Endothelial cell of umbilical vein (primary cell): ENCODE measurements around the gene C6orf58. TPM values are rescaled to one million over a fixed set of nuclear protein-coding genes. Genes with fewer than 3 reads are reported as not detected.
A peak's percentile ranks its signal among the peaks of the same experiment; 100 is the strongest.

Experiments used
- BruUV-seq: library from RNA; stranded (reverse); fragments of 400-500 nt; replicated peaks from 2 replicates; lab custom pipeline; 2021; lab: Mats Ljungman, UMichigan
- CTCF ChIA-PET: fragments of 300-600, 350-600 bp; sonication (Branson Sonifier 250); formaldehyde crosslinking; loops from one replicate; lab custom pipeline; 2021; ENCODE audit warnings: antibody characterized with exemption, inconsistent platforms; lab: Charles Lee
- POLR2A ChIA-PET: fragments of 300-600, 350-600 bp; sonication (Branson Sonifier 250); formaldehyde crosslinking; loops from one replicate; lab custom pipeline; 2021; ENCODE audit warnings: antibody characterized with exemption, inconsistent platforms; lab: Charles Lee
- DNase-seq: peaks from one replicate; pipeline ENCODE4 v3.0.0-alpha.2; 2011; ENCODE audit warnings: low read depth, low spot score
- FAIRE-seq: peaks from 2 replicates; lab custom pipeline; 2011; peaks lifted over from hg19 to GRCh38; lab: Jason Lieb, UNC
- H2AFZ ChIP-seq: 2 replicates; pipeline ENCODE4 v1.6.0; 2012; ENCODE audit warnings: low read depth, low read length, control low read depth, inconsistent platforms
- H3K27ac ChIP-seq: 2 replicates; pipeline ENCODE4 v1.5.1; 2011; ENCODE audit warnings: low read depth, mild to moderate bottlenecking, control low read depth, low read length, moderate library complexity; ENCODE audit not compliant: insufficient read depth
- H3K27me3 ChIP-seq, 2 experiments: 2 replicates each; pipeline versions ENCODE4 v1.6.0 to v1.6.1; 2011; ENCODE audit warnings: low read length in 2 of 2, mixed read lengths in 1 of 2; ENCODE audit not compliant: control insufficient read depth in 2 of 2, insufficient read depth in 2 of 2
- H3K36me3 ChIP-seq, 2 experiments: 2 replicates in 1 of 2; 3 replicates in 1 of 2; pipeline ENCODE4 v1.5.1; 2011; ENCODE audit warnings: low read length in 2 of 2, mild to moderate bottlenecking in 1 of 2, moderate library complexity in 1 of 2; ENCODE audit not compliant: control insufficient read depth in 2 of 2, insufficient read depth in 2 of 2; ENCODE audit errors: extremely low read depth in 1 of 2
- H3K4me1 ChIP-seq: 3 replicates; pipeline ENCODE4 v1.5.1; 2011; ENCODE audit warnings: mild to moderate bottlenecking, low read length; ENCODE audit not compliant: control insufficient read depth, insufficient read depth; ENCODE audit errors: extremely low read depth
- H3K4me2 ChIP-seq: 2 replicates; pipeline ENCODE4 v1.6.1; 2011; ENCODE audit warnings: low read length, control low read depth, mixed read lengths; ENCODE audit not compliant: insufficient read depth
- H3K4me3 ChIP-seq, 3 experiments: fragments of 200-600 bp in 1 of 3; sonication (generic), shearing (Covaris generic) in 1 of 3; replicated peaks in 1 of 3; 2 replicates each; pipeline ENCODE4 v1.5.1; 2011 to 2016; ENCODE audit warnings: control low read depth in 3 of 3, low read length in 3 of 3, mild to moderate bottlenecking in 2 of 3, inconsistent platforms in 1 of 3, low read depth in 1 of 3, moderate library complexity in 1 of 3; ENCODE audit not compliant: insufficient read depth in 1 of 3
- H3K79me2 ChIP-seq: 2 replicates; pipeline ENCODE4 v1.6.0; 2012; ENCODE audit warnings: low read length, inconsistent platforms; ENCODE audit not compliant: control insufficient read depth, insufficient read depth
- H3K9ac ChIP-seq: replicated peaks from 2 replicates; pipeline ENCODE3; 2011; ENCODE audit warnings: low read length, control low read depth; ENCODE audit not compliant: insufficient read depth; ENCODE audit errors: extremely low read depth
- H3K9me1 ChIP-seq: replicated peaks from 3 replicates; pipeline ENCODE4 v1.6.0; 2011; ENCODE audit warnings: mild to moderate bottlenecking, low read length; ENCODE audit not compliant: control insufficient read depth, insufficient read depth; ENCODE audit errors: extremely low read depth
- H3K9me3 ChIP-seq: replicated peaks from 2 replicates; pipeline ENCODE4 v1.5.1; 2012; ENCODE audit warnings: low read length, inconsistent platforms; ENCODE audit not compliant: control insufficient read depth, insufficient read depth
- H4K20me1 ChIP-seq: replicated peaks from 2 replicates; pipeline ENCODE3; 2011; ENCODE audit warnings: mild to moderate bottlenecking, low read length; ENCODE audit not compliant: control insufficient read depth, insufficient read depth; ENCODE audit errors: extremely low read depth
- EZH2 ChIP-seq: IDR thresholded peaks from 2 replicates; pipeline ENCODE4 v1.6.1; 2012; ENCODE audit warnings: borderline replicate concordance, low read depth, mild to moderate bottlenecking, moderate library complexity, low read length, inconsistent platforms; ENCODE audit not compliant: severe bottlenecking
- FOS ChIP-seq: IDR thresholded peaks from 2 replicates; pipeline ENCODE4 v1.6.1; 2011; ENCODE audit warnings: mild to moderate bottlenecking, low read length, moderate library complexity, borderline replicate concordance; ENCODE audit not compliant: insufficient read depth
- GATA2 ChIP-seq: IDR thresholded peaks from 2 replicates; pipeline ENCODE4 v1.7.0; 2011; ENCODE audit warnings: low read depth, mild to moderate bottlenecking, moderate library complexity, mixed read lengths, low read length; ENCODE audit not compliant: insufficient read length, insufficient read depth
- JUN ChIP-seq: IDR thresholded peaks from 2 replicates; pipeline ENCODE4 v1.6.1; 2011; ENCODE audit warnings: borderline replicate concordance, low read depth; ENCODE audit not compliant: insufficient read length, insufficient read depth
- MYC ChIP-seq: IDR thresholded peaks from one replicate; pipeline ENCODE4 v1.6.1; 2011; ENCODE audit warnings: mild to moderate bottlenecking, low read depth, low read length
- POLR2A ChIP-seq: IDR thresholded peaks from 2 replicates; pipeline ENCODE4 v1.6.1; 2012; ENCODE audit warnings: low read depth, mild to moderate bottlenecking, control low read depth, low read length
- POLR2AphosphoS5 ChIP-seq: IDR thresholded peaks from 2 replicates; pipeline ENCODE4 v1.6.1; 2012; ENCODE audit warnings: low read depth, mild to moderate bottlenecking, control low read depth, low read length, moderate library complexity; ENCODE audit not compliant: insufficient read depth
- dilution Hi-C: fragments of 300-500 bp; cut with MboI; formaldehyde crosslinking; loops from one replicate; pipeline ENCODE4 v1.15.0; 2019; ENCODE audit warnings: low sequenced_read_pairs; ENCODE audit not compliant: extremely low pct_ligation_motif_present
- intact Hi-C: fragments of 100-400 bp; cut with micrococcal nuclease; formaldehyde crosslinking; loops from one replicate; pipeline ENCODE4 v1.10.0; 2022
- polyA plus RNA-seq, 4 experiments: library from polyadenylated mRNA; depleted of rRNA in 3 of 4; stranded (reverse) in 3 of 4; unstranded in 1 of 4; fragments of >200 nt; gene quantifications; 2 replicates each; pipeline versions ENCODE4 v1.2.1 to v1.2.3, GENCODE V29; 2011 to 2012; ENCODE audit warnings: missing spikeins in 1 of 4
- total RNA-seq: library from RNA; stranded (reverse); gene quantifications from 2 replicates; pipeline ENCODE4 v1.2.3, GENCODE V29; 2021
- TF ChIP-seq, protein P1 (sequence below), 2 donors: IDR thresholded peaks; 1 replicate in 1 of 2; 2 replicates in 1 of 2; pipeline ENCODE4 v1.5.1; 2011; ENCODE audit warnings: low read length in 2 of 2, mild to moderate bottlenecking in 2 of 2, moderate library complexity in 2 of 2, control low read depth in 1 of 2, inconsistent platforms in 1 of 2, low read depth in 1 of 2; ENCODE audit not compliant: insufficient read depth in 1 of 2; ENCODE audit errors: extremely low read depth in 1 of 2
- TF ChIP-seq, protein P2 (sequence below): IDR thresholded peaks from 2 replicates; pipeline ENCODE4 v1.6.1; 2011; ENCODE audit not compliant: insufficient read depth, insufficient read length

The C6orf58 gene
- total and polyA plus RNA-seq, 2 donors (not counting 3 experiments of a cell fraction or from before 2014, with no cell fraction given) = not detected

DNA sequence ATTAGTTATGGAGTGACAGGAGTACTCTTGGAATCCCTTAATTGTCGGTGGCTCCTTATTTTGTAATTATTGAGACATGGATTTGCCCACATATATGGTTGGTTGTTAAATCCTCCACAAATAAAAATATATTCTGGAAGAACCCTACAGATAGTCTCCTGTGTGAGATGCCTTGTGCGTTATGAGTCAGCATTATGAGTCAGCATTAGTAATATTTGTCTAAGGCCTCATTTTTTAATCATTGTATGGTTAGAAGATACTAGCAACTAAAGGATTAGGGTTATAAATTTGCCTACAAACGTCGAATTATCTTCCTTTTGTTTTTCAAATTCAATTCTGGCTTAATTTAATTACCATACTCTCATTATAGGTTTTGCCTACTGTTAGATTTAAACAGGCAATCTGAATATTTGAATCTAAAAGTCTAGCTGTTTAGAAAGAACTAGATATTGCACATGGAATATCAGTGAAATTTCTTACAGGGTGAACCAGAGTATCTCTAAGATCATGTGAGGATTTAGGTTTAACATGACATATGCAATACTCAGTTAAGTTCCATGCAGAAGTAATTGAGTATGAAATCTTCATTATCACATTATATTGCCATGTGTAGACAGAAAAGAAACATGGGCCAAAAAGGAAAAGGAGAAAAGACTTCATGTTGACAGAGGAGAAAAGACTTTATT, 5.9 kb downstream of the C6orf58 start:
- Histone ChIP-seq H4K20me1 (no peaks in the 10 kb centered on the region), H3K9ac (no peak overlapping the region), H3K36me3 (no peaks in the 10 kb centered on the region), H3K4me1 (no peaks in the 10 kb centered on the region), H3K27ac (no peak overlapping the region), H3K79me2 (no peaks in the 10 kb centered on the region), H3K9me1 (no peaks in the 10 kb centered on the region), H3K27me3 (peaks cover 2 to 5% of the 10 kb centered on the region in 2 experiments), H3K9me3 (no peaks in the 10 kb centered on the region), H3K4me2 (no peak overlapping the region), H2AFZ (no peak overlapping the region), H3K4me3 (no peak overlapping the region)
- peak; percentile 30 for DNase-seq
- POLR2A ChIA-PET = no interaction called here
- dilution Hi-C loops (no loop called here), intact Hi-C loops (no loop called here)
- peak; percentile 70 for FAIRE-seq
- TF ChIP-seq EZH2 (no peak), JUN (peak; percentile 63), FOS (peak; percentile 91)
- TF ChIP-seq, protein P1, sequence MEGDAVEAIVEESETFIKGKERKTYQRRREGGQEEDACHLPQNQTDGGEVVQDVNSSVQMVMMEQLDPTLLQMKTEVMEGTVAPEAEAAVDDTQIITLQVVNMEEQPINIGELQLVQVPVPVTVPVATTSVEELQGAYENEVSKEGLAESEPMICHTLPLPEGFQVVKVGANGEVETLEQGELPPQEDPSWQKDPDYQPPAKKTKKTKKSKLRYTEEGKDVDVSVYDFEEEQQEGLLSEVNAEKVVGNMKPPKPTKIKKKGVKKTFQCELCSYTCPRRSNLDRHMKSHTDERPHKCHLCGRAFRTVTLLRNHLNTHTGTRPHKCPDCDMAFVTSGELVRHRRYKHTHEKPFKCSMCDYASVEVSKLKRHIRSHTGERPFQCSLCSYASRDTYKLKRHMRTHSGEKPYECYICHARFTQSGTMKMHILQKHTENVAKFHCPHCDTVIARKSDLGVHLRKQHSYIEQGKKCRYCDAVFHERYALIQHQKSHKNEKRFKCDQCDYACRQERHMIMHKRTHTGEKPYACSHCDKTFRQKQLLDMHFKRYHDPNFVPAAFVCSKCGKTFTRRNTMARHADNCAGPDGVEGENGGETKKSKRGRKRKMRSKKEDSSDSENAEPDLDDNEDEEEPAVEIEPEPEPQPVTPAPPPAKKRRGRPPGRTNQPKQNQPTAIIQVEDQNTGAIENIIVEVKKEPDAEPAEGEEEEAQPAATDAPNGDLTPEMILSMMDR (IDR thresholded peaks at IDR 0.05; ENCODE audit: extremely low read depth in 1 of 2, insufficient read depth in 1 of 2, low read depth in 1 of 2, low read length in 2 of 2) = no peak
- BruUV-seq = no TSS peak
- CTCF ChIA-PET = interaction anchor here (1.0 kb wide), 1 partner anchor 9 kb away, joined by 3 read pairs; no protein-coding TSS in a partner anchor

DNA sequence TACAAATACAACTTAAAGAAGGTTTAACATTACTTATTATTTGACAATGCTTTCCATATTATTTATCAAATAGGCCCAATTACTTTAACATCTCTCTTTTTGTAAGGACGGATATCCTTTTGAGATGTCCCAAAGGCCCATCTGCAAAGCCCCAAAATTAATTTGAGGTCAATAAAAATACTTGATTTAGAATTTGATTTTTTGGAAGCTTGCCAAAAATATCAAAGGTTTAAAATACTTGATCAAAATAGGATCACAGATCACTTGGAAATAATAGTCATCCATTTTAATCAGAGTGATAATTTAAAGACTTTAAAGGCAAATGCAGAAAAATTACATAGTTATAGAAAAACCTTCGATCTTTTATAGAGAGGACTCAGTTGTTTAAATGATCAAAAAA, 8.1 kb downstream of the C6orf58 start:
- POLR2A ChIA-PET = no interaction called here
- Histone ChIP-seq H3K27ac (no peak overlapping the region), H3K27me3 (peaks cover 2 to 5% of the 10 kb centered on the region in 2 experiments), H2AFZ (no peak overlapping the region), H3K9ac (no peak overlapping the region), H3K9me3 (no peaks in the 10 kb centered on the region), H3K4me2 (no peak overlapping the region), H3K36me3 (no peaks in the 10 kb centered on the region), H3K9me1 (no peaks in the 10 kb centered on the region), H3K79me2 (no peaks in the 10 kb centered on the region), H3K4me1 (no peaks in the 10 kb centered on the region), H3K4me3 (no peak overlapping the region), H4K20me1 (no peaks in the 10 kb centered on the region)
- CTCF ChIA-PET = no interaction called here
- no peak for TF ChIP-seq FOS
- TF ChIP-seq, protein P2, sequence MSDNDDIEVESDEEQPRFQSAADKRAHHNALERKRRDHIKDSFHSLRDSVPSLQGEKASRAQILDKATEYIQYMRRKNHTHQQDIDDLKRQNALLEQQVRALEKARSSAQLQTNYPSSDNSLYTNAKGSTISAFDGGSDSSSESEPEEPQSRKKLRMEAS = no peak
- TF ChIP-seq JUN = no peak
- no peak for TF ChIP-seq POLR2A
- TF ChIP-seq, protein P1 (IDR thresholded peaks at IDR 0.05; ENCODE audit: extremely low read depth in 1 of 2, insufficient read depth in 1 of 2, low read depth in 1 of 2, low read length in 2 of 2) = no peak
- TF ChIP-seq POLR2AphosphoS5 = no peak
- TF ChIP-seq MYC = no peak
- no peak for TF ChIP-seq GATA2
- TF ChIP-seq EZH2 = no peak
- no TSS peak for BruUV-seq
- dilution Hi-C loops (no loop called here), intact Hi-C loops (no loop called here)
- DNase-seq (no peak), FAIRE-seq (no peak)
